Activated T-cell treated with anti-CD3 and anti-CD28 coated beads for 1 hour (primary cell): ENCODE data around the gene HOXA5.
A peak's percentile ranks its signal among the peaks of the same experiment; 100 is the strongest.

Experiments used
- DNase-seq: peaks from one replicate; pipeline ENCODE4 v3.0.0-alpha.2; 2020; ENCODE audit warnings: low read depth

Gene HOXA5

GRCh38 chr7:27182285-27182841 lies 38.9 kb upstream of the HOXA5 start:
- no peak for DNase-seq

DNA sequence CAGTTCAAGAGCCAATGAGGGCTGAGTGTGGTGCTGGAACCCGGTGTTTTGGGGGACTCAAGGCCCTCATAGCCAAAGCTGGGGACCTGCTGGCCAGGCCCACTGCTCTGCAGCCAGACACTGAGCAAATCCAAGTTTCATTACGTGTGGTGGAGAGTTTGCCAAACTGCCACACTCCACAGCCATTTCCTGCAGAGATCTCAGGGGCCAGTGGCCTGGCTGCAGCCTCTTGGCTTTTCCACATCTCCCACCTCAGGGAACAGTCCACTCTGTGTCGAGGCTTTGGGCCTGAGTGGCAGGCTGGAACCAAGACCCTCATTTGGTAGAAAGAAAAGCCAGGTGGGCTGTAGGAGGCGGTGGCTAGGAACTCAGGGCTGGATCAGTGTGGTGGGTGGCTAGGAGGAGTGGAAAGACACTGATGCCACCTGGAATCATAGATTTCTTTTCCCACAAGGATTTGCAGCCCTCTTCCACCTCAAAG lies 38.4 kb upstream of the HOXA5 start:
- no peak for DNase-seq

GRCh38 chr7:27180431-27181420 lies 37.2 kb upstream of the HOXA5 start:
- DNase-seq, result no peak

GRCh38 chr7:27179503-27180430 lies 36.3 kb upstream of the HOXA5 start:
- peak; percentile 61 for DNase-seq

DNA sequence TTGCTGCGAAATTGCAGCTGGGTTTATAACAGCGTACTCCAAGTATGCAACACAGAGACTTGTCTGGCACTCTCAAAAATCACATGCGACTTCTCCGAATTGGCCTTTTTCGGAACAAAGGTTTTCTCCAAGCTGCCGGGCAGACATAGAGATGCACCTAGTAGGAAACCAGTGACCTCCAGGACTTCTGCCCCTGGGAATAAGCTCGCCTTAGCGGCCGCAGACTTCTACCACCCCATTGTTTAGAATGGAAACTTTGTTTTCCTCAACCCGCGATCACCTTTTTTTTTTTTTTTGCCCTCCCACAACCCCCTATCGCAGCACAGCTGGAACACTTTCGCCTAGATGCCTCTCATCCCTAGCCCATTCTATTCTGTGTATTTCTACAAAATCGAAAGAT lies 35.5 kb upstream of the HOXA5 start:
- DNase-seq, result no peak

DNA sequence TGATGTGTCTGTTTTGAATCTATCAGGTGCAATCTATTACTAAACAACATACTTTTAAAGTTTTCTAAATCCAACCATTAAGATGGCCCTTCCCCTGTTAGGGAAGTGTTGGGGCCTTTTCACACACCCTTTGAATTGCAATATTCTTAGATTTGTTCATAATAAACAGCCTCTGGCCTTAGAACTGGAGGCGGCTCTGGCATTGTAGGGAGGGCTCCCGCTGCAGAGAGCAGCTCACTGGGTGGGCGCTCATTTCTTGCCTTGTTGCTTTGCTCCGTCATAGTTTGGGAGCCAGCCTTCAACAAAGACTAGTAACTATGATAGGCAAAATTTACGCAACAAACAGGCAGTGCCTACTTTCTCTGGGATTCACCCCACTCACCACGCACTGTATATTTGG lies 34.9 kb upstream of the HOXA5 start:
- no peak for DNase-seq

DNA sequence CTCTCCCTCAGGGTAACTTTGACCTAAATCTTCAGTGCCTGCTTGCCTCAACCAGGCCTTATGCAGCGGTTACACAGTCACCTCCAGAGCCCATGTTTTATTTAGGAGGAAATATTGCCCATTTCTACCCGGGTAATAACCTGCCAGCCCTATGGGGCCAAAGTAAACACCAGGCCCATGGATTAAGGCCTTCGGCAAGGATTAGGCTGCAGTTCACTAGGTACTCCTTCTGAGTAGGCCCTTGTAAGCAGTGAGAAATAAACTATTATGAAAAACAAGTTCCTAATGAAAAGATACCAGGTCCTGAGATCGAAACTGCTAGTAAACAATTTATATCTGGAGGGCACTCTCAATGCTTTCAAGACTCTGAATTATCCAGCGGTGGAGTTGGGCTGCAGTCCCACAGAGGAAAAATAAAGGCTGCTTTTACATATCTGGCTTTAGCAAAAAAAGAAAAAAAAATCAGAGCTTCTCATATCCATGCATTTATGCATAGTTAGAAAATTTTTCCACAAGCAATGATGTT lies 34.4 kb upstream of the HOXA5 start:
- DNase-seq, result no peak

DNA sequence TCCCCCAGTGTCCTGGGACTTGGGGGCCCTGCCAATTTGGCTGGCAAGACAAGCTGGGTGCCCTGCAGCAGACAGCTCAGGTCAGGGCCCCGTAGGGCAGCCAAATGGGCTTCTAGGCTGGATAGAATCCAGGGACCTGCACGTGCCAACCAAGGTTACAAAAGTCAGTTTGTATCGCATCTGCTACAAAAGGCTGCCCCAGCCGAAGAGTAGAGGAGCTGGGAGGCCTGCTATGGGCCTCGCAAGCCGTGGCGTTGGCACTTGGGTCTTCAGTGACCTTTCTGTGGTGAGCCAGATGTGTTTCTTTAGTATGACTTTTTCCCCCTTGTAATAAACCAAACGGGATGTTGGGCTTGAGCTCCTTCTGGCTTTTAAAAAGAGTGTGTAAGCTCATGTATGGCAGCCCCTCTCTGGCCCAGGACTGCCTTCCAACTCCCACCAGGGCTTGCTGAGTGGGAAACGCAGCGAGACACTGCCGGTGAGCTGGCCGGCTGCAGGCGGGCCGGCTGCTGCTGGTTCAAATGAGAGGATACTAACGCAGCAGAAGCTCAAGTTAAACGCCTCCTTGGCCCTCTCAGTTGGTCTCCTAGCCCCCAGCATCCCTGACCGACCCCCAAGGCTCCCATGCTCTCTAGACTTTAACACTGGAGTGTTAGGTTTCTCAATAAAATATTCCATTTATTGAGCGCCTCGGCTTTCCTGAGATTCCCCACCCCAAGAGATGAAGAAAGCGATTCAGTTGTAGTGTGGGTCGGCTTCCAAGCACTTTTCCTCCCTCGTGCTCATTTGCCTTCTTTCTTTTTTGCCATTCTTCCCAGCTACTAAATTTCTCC lies 33.7 kb upstream of the HOXA5 start:
- no peak for DNase-seq

DNA sequence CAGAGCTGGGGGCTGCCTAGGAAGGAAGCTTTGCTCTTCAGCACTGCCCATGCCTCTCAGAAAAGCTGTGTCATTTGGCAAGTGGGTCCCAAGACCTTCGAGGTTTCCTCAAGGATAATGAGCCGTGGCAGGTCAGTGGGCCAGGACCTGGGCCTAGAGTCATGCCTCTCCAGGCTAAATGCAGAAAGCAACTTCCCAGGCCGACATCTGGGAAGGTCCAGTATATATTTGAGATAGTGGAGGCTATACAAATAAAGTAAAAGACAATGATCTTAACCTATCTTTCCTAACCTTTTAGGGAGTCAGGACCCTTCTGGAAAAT lies 33.0 kb upstream of the HOXA5 start:
- no peak for DNase-seq

- DNase-seq, result no peak
Observed at GRCh38 chr7:27175626-27176523, 32.4 kb upstream of the HOXA5 start.

- DNase-seq, result no peak
Observed at GRCh38 chr7:27174874-27175625, 31.6 kb upstream of the HOXA5 start.

GRCh38 chr7:27173956-27174873 lies 30.7 kb upstream of the HOXA5 start, which contains the start of gene HOXA10:
TSS of gene HOXA10 (minus strand) at chr7:27174320. CDS start at chr7:27174306, 14 bp downstream.
- DNase-seq, result no peak

DNA sequence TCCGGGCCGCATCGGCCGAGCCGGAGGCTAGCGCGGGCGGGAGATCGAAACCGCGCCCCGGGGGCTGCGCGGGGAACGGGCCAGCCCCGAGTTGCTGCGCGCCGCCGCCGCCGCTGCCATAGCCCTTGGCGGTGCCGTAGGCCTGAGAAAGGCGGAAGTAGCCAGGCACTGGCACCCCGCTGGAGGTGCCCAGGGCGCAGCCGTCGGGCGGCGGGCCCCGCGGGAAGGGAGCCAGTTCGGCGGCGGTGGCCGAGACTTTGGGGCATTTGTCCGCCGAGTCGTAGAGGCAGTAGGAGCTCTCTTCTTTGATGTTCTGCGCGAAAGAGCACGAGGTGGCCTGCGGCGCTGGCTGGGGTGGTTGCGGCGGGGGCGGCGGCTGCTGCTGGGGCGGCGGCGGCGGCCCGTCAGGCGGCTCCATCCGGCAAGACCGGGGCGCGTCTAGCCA lies 30.1 kb upstream of the HOXA5 start:
- DNase-seq, result no peak

GRCh38 chr7:27172823-27173510 lies 29.5 kb upstream of the HOXA5 start:
- DNase-seq, result no peak

DNA sequence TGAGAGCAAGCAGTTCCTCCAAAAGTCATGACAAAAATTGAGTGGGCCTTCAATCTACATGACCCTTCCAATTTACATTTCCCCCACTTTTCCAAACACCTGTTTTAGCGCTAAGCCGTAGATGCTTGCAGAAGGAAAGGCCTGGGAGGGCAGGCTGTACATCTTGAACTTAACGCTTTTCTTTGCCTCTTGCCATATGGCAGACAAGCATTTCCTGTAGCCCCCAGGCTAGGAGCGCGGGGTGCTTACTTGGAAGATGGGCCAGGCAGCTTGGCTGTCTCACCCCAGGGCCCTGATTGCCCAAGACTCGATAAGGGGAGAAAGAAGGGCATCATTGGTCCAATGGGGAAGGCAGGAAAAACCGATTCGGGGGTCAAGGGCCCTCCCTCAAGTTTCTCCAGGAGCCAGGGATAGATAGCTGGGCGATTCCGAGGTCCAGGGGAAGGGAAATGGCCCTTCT lies 28.9 kb upstream of the HOXA5 start:
- no peak for DNase-seq

- no peak for DNase-seq
Observed at GRCh38 chr7:27171637-27172314, 28.3 kb upstream of the HOXA5 start.

GRCh38 chr7:27171325-27171636 lies 27.8 kb upstream of the HOXA5 start:
- DNase-seq, result no peak
